Neural cell (in vitro differentiated cells): ENCODE results near the gene HNRNPUL1. TPM values are rescaled to one million over a fixed set of nuclear protein-coding genes. Genes with fewer than 3 reads are reported as not detected.

Experiments
- H2AFZ ChIP-seq: fragments of 200-600, 300-800 bp; sonication (generic), shearing (Covaris generic); 2 replicates; pipeline ENCODE4 v1.6.0; 2014; ENCODE audit warnings: low read depth, mild to moderate bottlenecking, antibody characterized with exemption, low read length, moderate library complexity
- H3F3A ChIP-seq: fragments of 200-600 bp; shearing (Covaris generic); 2 replicates; pipeline ENCODE4 v1.6.1; 2016; ENCODE audit warnings: mild to moderate bottlenecking, moderate library complexity, mixed read lengths, antibody characterized with exemption, low read length; ENCODE audit not compliant: insufficient read depth, poor library complexity, severe bottlenecking
- H3K27ac ChIP-seq: fragments of 200-600, 300-800 bp; sonication (generic), shearing (Covaris generic); 2 replicates; pipeline ENCODE4 v1.5.1; 2014; ENCODE audit warnings: mild to moderate bottlenecking, low read length, moderate library complexity
- H3K27me3 ChIP-seq: fragments of 300-800, 200-600 bp; sonication (generic), shearing (Covaris generic); 2 replicates; pipeline ENCODE4 v1.6.0; 2014; ENCODE audit warnings: mild to moderate bottlenecking, low read depth, low read length, moderate library complexity; ENCODE audit not compliant: insufficient read depth
- H3K36me3 ChIP-seq: fragments of 300-800, 200-600 bp; sonication (generic), shearing (Covaris generic); 2 replicates; pipeline ENCODE4 v1.5.1; 2014; ENCODE audit warnings: mild to moderate bottlenecking, antibody characterized with exemption, low read length, moderate library complexity; ENCODE audit not compliant: insufficient read depth
- H3K4me2 ChIP-seq: fragments of 300-800, 200-600 bp; sonication (generic), shearing (Covaris generic); 2 replicates; pipeline ENCODE4 v1.6.0; 2014; ENCODE audit warnings: mild to moderate bottlenecking, low read length
- H3K4me3 ChIP-seq: fragments of 300-800, 200-600 bp; sonication (generic), shearing (Covaris generic); 2 replicates; pipeline ENCODE4 v1.5.1; 2014; ENCODE audit warnings: mild to moderate bottlenecking, low read length, moderate library complexity
- H3K79me2 ChIP-seq: fragments of 200-600 bp; shearing (Covaris generic); replicated peaks from 2 replicates; pipeline ENCODE4 v1.6.0; 2014; ENCODE audit warnings: mild to moderate bottlenecking, low read length, moderate library complexity; ENCODE audit not compliant: insufficient read depth
- H3K9ac ChIP-seq: fragments of 300-800, 200-600 bp; sonication (generic), shearing (Covaris generic); 2 replicates; pipeline ENCODE4 v1.6.1; 2016; ENCODE audit warnings: mild to moderate bottlenecking, low read length, mixed read lengths
- H3K9me2 ChIP-seq: fragments of 200-600 bp; shearing (Covaris generic); 2 replicates; pipeline ENCODE4 v1.6.1; 2016; ENCODE audit warnings: mild to moderate bottlenecking, low read length, mixed read lengths; ENCODE audit not compliant: insufficient read depth
- H3K9me3 ChIP-seq: fragments of 200-600, 300-800 bp; sonication (generic), shearing (Covaris generic); 2 replicates; pipeline ENCODE4 v1.6.1; 2016; ENCODE audit warnings: mild to moderate bottlenecking, mixed run types, low read length, moderate library complexity, mixed read lengths
- H4K20me1 ChIP-seq: fragments of 200-600 bp; shearing (Covaris generic); 2 replicates; pipeline ENCODE4 v1.6.1; 2016; ENCODE audit warnings: mild to moderate bottlenecking, mixed run types; ENCODE audit not compliant: insufficient read depth
- CTCF ChIP-seq: fragments of 450-650 bp; IDR thresholded peaks from 2 replicates; pipeline ENCODE4 v1.5.1; 2014; ENCODE audit warnings: antibody characterized with exemption, mild to moderate bottlenecking, moderate library complexity; ENCODE audit not compliant: poor library complexity, severe bottlenecking
- EP300 ChIP-seq: fragments of 450-650 bp; conservative IDR thresholded peaks from 2 replicates; pipeline ENCODE4 v1.6.1; 2014; ENCODE audit warnings: antibody characterized with exemption, mild to moderate bottlenecking, moderate library complexity; ENCODE audit not compliant: poor library complexity, severe bottlenecking
- EZH2 ChIP-seq: fragments of 200-600, 300-800 bp; shearing (Covaris generic), sonication (generic); IDR thresholded peaks from 2 replicates; pipeline ENCODE4 v1.6.1; 2014; ENCODE audit warnings: antibody characterized with exemption, low read length, borderline replicate concordance, mild to moderate bottlenecking; ENCODE audit not compliant: insufficient read depth, poor library complexity, severe bottlenecking
- MXI1 ChIP-seq: fragments of 450-650 bp; conservative IDR thresholded peaks from 2 replicates; pipeline ENCODE4 v1.6.1; 2014; ENCODE audit warnings: antibody characterized with exemption, mild to moderate bottlenecking; ENCODE audit not compliant: poor library complexity, severe bottlenecking
- POLR2AphosphoS5 ChIP-seq: IDR thresholded peaks from 2 replicates; pipeline ENCODE4 v1.6.1; 2012
- RAD21 ChIP-seq: fragments of 450-650 bp; conservative IDR thresholded peaks from 2 replicates; pipeline ENCODE4 v1.6.1; 2014; ENCODE audit warnings: antibody characterized with exemption, mild to moderate bottlenecking, moderate library complexity
- REST ChIP-seq: IDR thresholded peaks from 2 replicates; pipeline ENCODE4 v1.6.1; 2012; ENCODE audit warnings: borderline replicate concordance
- SMC3 ChIP-seq: fragments of 450-650 bp; conservative IDR thresholded peaks from 2 replicates; pipeline ENCODE4 v1.6.1; 2014; ENCODE audit warnings: antibody characterized with exemption, mild to moderate bottlenecking, moderate library complexity; ENCODE audit not compliant: poor library complexity
- TAF1 ChIP-seq: IDR thresholded peaks from 2 replicates; pipeline ENCODE4 v1.6.1; 2012; ENCODE audit warnings: low read depth
- polyA plus RNA-seq: library from polyadenylated mRNA; depleted of rRNA; stranded (reverse); fragments of >200 nt; gene quantifications from 2 replicates; pipeline ENCODE4 v1.2.3, GENCODE V29; 2014

HNRNPUL1 gene
- polyA plus RNA-seq, 1 donor from 2014 or later: 34.6 TPM

GRCh38 chr19:41332468-41332867 is 68.3 kb downstream of the HNRNPUL1 start:
- Histone ChIP-seq H4K20me1 (no peaks in the 10 kb centered on the region), H3K9me2 (no peaks in the 10 kb centered on the region), H2AFZ (no peak overlapping the region), H3K9ac (no peak overlapping the region), H3K36me3 (no peaks in the 10 kb centered on the region), H3K27me3 (no peaks in the 10 kb centered on the region), H3K79me2 (no peaks in the 10 kb centered on the region), H3K4me3 (no peak overlapping the region), H3K9me3 (no peaks in the 10 kb centered on the region), H3F3A (no peaks in the 10 kb centered on the region), H3K27ac (no peak overlapping the region), H3K4me2 (no peak overlapping the region)
- no peak for TF ChIP-seq EZH2
- TF ChIP-seq RAD21: no peak
- TF ChIP-seq REST: no peak
- TF ChIP-seq CTCF: no peak
- no peak for TF ChIP-seq EP300
- no peak for TF ChIP-seq POLR2AphosphoS5
- TF ChIP-seq SMC3: no peak
- no peak for TF ChIP-seq TAF1
- no peak for TF ChIP-seq MXI1

GRCh38 chr19:41334793-41335192 is 70.6 kb downstream of the HNRNPUL1 start:
- Histone ChIP-seq H3K9ac (no peak overlapping the region), H3K4me3 (no peak overlapping the region), H3K9me3 (no peaks in the 10 kb centered on the region), H3K36me3 (no peaks in the 10 kb centered on the region), H3K79me2 (no peaks in the 10 kb centered on the region), H3K9me2 (no peaks in the 10 kb centered on the region), H3K27me3 (no peaks in the 10 kb centered on the region), H3K27ac (no peak overlapping the region), H3F3A (no peaks in the 10 kb centered on the region), H4K20me1 (no peaks in the 10 kb centered on the region), H3K4me2 (no peak overlapping the region), H2AFZ (no peak overlapping the region)
- no peak for TF ChIP-seq EP300
- no peak for TF ChIP-seq REST
- TF ChIP-seq POLR2AphosphoS5: no peak
- TF ChIP-seq RAD21: no peak
- TF ChIP-seq SMC3: no peak
- no peak for TF ChIP-seq MXI1
- no peak for TF ChIP-seq EZH2
- no peak for TF ChIP-seq TAF1
- TF ChIP-seq CTCF: no peak
